K562 (cell line): ENCODE results near the gene CABP2. TPM values are rescaled to one million over a fixed set of nuclear protein-coding genes. Genes with fewer than 3 reads are reported as not detected.
A peak's percentile ranks its signal among the peaks of the same experiment; 100 is the strongest.

Experiments
- BCL6 ChIP-seq: fragments of 250-450 bp; sonication (Bioruptor Pico); IDR thresholded peaks from 2 replicates; pipeline ENCODE4 v1.4.0; 2020
- FOXA3 ChIP-seq, 2 experiments: fragments of 450-650 bp in 1 of 2; sonication (generic) in 1 of 2; formaldehyde crosslinking; IDR thresholded peaks in 1 of 2; conservative IDR thresholded peaks in 1 of 2; 2 replicates each; pipeline versions ENCODE4 v1.4.0 to v1.8.0; 2020 to 2022; ENCODE audit warnings: mild to moderate bottlenecking in 2 of 2, missing genetic modification reagents in 1 of 2
- HDAC8 ChIP-seq: fragments of 450-650 bp; IDR thresholded peaks from 2 replicates; pipeline ENCODE4 v1.6.1; 2016; ENCODE audit warnings: mild to moderate bottlenecking, missing genetic modification characterization, moderate library complexity, missing compliant biosample characterization
- HMGN3 ChIP-seq: IDR thresholded peaks from 2 replicates; pipeline ENCODE4 v1.6.1; 2011; ENCODE audit warnings: borderline replicate concordance, low read depth, mild to moderate bottlenecking, mixed read lengths, low read length; ENCODE audit not compliant: insufficient read length; ENCODE audit errors: extremely low read depth
- MAFG ChIP-seq: fragments of 450-650 bp; conservative IDR thresholded peaks from 2 replicates; pipeline ENCODE4 v1.6.1; 2016; ENCODE audit warnings: missing genetic modification characterization, missing compliant biosample characterization
- MLLT1 ChIP-seq, 2 experiments: fragments of 450-650 bp; IDR thresholded peaks; 2 replicates each; pipeline ENCODE4 v1.6.1; 2016
- MTA1 ChIP-seq: fragments of 450-650 bp; IDR thresholded peaks from 2 replicates; pipeline ENCODE4 v1.6.1; 2017; ENCODE audit warnings: borderline replicate concordance
- SMAD1 ChIP-seq: fragments of 150-350 bp; IDR thresholded peaks from 2 replicates; pipeline ENCODE4 v1.6.1; 2014; ENCODE audit warnings: low read length, low read depth; ENCODE audit not compliant: partially characterized antibody
- SPI1 ChIP-seq: IDR thresholded peaks from 2 replicates; pipeline ENCODE4 v1.6.1; 2011; ENCODE audit warnings: low read depth, low read length, control low read depth, borderline replicate concordance
- TBL1XR1 ChIP-seq, 2 experiments: IDR thresholded peaks; 2 replicates each; pipeline ENCODE4 v1.6.1; 2012; ENCODE audit warnings: improper control_type of control experiment in 2 of 2, low read length in 2 of 2, mild to moderate bottlenecking in 1 of 2
- TCF15 ChIP-seq: fragments of 250-450 bp; sonication (Bioruptor Pico); IDR thresholded peaks from 2 replicates; pipeline ENCODE4 v1.8.0; 2022; ENCODE audit warnings: moderate library complexity, mild to moderate bottlenecking, inconsistent platforms
- TEAD1 ChIP-seq, 2 experiments: fragments of 450-650 bp in 1 of 2; sonication (generic) in 1 of 2; formaldehyde crosslinking; IDR thresholded peaks; 2 replicates each; pipeline versions ENCODE4 v1.4.0 to v1.8.0; 2020 to 2022; ENCODE audit warnings: mild to moderate bottlenecking in 2 of 2, missing genetic modification reagents in 1 of 2
- THRB ChIP-seq: fragments of 450-650 bp; formaldehyde crosslinking; conservative IDR thresholded peaks from 2 replicates; pipeline ENCODE4 v1.4.0; 2022; ENCODE audit warnings: mild to moderate bottlenecking, missing genetic modification characterization
- XRCC5 ChIP-seq: fragments of 200-400 bp; formaldehyde crosslinking; IDR thresholded peaks from 2 replicates; pipeline ENCODE4 v1.6.1; 2017; ENCODE audit warnings: low read depth, mild to moderate bottlenecking, low read length
- ZNF134 ChIP-seq: fragments of 250-450 bp; sonication (Bioruptor Pico); conservative IDR thresholded peaks from 2 replicates; pipeline ENCODE4 v1.4.0; 2020
- ZNF431 ChIP-seq: sonication (generic); formaldehyde crosslinking; IDR thresholded peaks from 2 replicates; pipeline ENCODE4 v1.8.0; 2022; ENCODE audit warnings: mild to moderate bottlenecking, missing genetic modification reagents
- ZNF707 ChIP-seq: fragments of 250-450 bp; sonication (Bioruptor Pico); conservative IDR thresholded peaks from 2 replicates; pipeline ENCODE4 v1.8.0; 2022; ENCODE audit warnings: inconsistent platforms, mild to moderate bottlenecking, moderate library complexity
- polyA plus RNA-seq, 8 experiments: library from polyadenylated mRNA; depleted of rRNA in 4 of 8; stranded (reverse) in 5 of 8; unstranded in 3 of 8; fragments of >200 nt; fragmentation: Nextera tagmentation in 2 of 8; fragmentation: Illumina TruSeq in 1 of 8; extraction: Ambion mirVana in 2 of 8; extraction: Trizol in 1 of 8; gene quantifications; 2 replicates each; pipeline versions ENCODE4 v1.2.1 to v1.2.3, GENCODE V29; 2011 to 2014; ENCODE audit warnings: inconsistent platforms in 1 of 8, missing spikeins in 1 of 8
- total RNA-seq, 7 experiments: library from RNA; depleted of rRNA in 6 of 7; stranded (reverse); fragments of >200 nt in 6 of 7; fragmentation: Illumina TruSeq in 2 of 7; extraction: Trizol in 2 of 7; gene quantifications; 2 replicates each; pipeline versions ENCODE4 v1.2.1 to v1.2.3, GENCODE V29; 2011 to 2021; ENCODE audit warnings: low replicate concordance in 1 of 7
- TF ChIP-seq, protein P1 (sequence below), 2 experiments: fragments of 450-650 bp in 1 of 2; sonication (generic) in 1 of 2; formaldehyde crosslinking; conservative IDR thresholded peaks; 2 replicates each; pipeline versions ENCODE4 v1.4.0 to v1.8.1; 2020 to 2022; ENCODE audit warnings: mild to moderate bottlenecking in 1 of 2, missing genetic modification reagents in 1 of 2

The CABP2 gene
- total and polyA plus RNA-seq, 9 of the 15 experiments (the other 6 are each of a cell fraction or from before 2014, with no cell fraction given): not detected

DNA sequence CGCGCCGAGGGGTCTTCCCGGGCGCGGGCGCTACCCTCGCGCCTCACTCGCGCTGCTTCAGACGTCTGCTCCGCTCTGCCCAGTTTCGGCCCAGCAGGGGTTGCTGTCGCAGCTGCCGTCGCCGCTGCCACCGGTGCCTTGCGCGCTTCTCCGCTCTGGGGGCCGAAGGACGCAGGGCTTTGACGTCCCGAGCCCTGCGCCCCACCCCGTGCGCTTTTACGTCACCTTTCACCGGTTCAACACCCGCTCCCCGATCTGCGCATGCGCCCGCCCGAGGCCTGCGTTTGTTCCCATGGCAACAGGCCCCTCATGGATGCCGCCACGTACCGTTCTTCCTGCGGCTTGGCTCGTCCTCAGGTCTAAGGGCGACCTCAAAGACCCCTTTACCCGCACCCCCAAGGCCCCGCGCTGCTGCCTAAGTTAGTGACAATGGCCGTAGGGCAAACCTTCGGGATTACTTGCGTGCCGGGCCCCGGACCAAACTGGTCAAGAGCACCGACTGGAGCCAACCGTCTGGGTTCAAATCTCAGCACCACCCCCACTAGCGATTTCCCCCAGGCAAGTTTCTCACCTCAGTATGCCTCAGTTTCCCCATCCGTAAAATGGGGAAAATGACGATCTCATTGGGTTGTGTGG lies 14.6 kb downstream of the CABP2 start (continued):
- peak in 1 of 2 experiments; percentile 80; a peak in 2 of 4 replicates for TF ChIP-seq FOXA3 (CRISPR knock-in tag; conservative IDR thresholded peaks at IDR 0.05 in 1 of 2, IDR thresholded peaks at IDR 0.05 in 1 of 2)
- no peak for TF ChIP-seq SPI1
- TF ChIP-seq HDAC8 (tag): no peak
- no peak for TF ChIP-seq MAFG (tag)
- TF ChIP-seq BCL6 (CRISPR knock-in tag): no peak
- TF ChIP-seq MLLT1 (IDR thresholded peaks at IDR 0.05): no peak
- TF ChIP-seq ZNF134 (CRISPR knock-in tag): no peak
- TF ChIP-seq, protein P1, sequence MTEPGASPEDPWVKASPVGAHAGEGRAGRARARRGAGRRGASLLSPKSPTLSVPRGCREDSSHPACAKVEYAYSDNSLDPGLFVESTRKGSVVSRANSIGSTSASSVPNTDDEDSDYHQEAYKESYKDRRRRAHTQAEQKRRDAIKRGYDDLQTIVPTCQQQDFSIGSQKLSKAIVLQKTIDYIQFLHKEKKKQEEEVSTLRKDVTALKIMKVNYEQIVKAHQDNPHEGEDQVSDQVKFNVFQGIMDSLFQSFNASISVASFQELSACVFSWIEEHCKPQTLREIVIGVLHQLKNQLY (CRISPR knock-in tag; conservative IDR thresholded peaks at IDR 0.05): 0 out of 4 replicates have a peak, but pooled peaks of 1 of the 2 experiments have one; percentile 12
- no peak for TF ChIP-seq ZNF431
- TF ChIP-seq TBL1XR1 (IDR thresholded peaks at IDR 0.05; ENCODE audit: low read length in 2 of 2): peak; percentile 33 to 53; a peak in 2 of 4 replicates
- no peak for TF ChIP-seq TCF15
- TF ChIP-seq THRB: 0 out of 2 replicates have a peak, but pooled peaks have one; percentile 16
- 0 out of 2 replicates have a peak, but pooled peaks have one; percentile 13 for TF ChIP-seq XRCC5
- TF ChIP-seq ZNF707 (CRISPR knock-in tag): no peak
- peak; percentile 14 for TF ChIP-seq HMGN3
- peak; percentile 45 for TF ChIP-seq SMAD1
- TF ChIP-seq TEAD1 (CRISPR knock-in tag; IDR thresholded peaks at IDR 0.05): peak; percentile 5 to 16; a peak in 1 of 4 replicates
- peak; percentile 98 for TF ChIP-seq MTA1
